Fibroblast of the aortic adventitia (primary cell): ENCODE data around the gene SEL1L2. TPM values are rescaled to one million over a fixed set of nuclear protein-coding genes. Genes with fewer than 3 reads are reported as not detected.

Source experiments
- DNase-seq: peaks from one replicate; pipeline ENCODE4 v3.0.0-alpha.2; 2010; ENCODE audit warnings: low read depth
- H3K4me3 ChIP-seq: 2 replicates; pipeline ENCODE4 v1.5.1; 2011; ENCODE audit warnings: low read depth, mild to moderate bottlenecking, control low read depth, low read length, moderate library complexity
- CTCF ChIP-seq: IDR thresholded peaks from 2 replicates; pipeline ENCODE4 v1.5.1; 2011; ENCODE audit warnings: mild to moderate bottlenecking, low read length, control low read depth, inconsistent platforms; ENCODE audit not compliant: insufficient read depth
- total RNA-seq: library from RNA; depleted of rRNA; stranded (reverse); fragments of >200 nt; gene quantifications from 2 replicates; pipeline ENCODE4 v1.2.3, GENCODE V29; 2012; ENCODE audit warnings: low replicate concordance

SEL1L2 gene
- total RNA-seq, 1 donor, result not detected

- no peak overlapping the region for H3K4me3 ChIP-seq
- TF ChIP-seq CTCF, result no peak
- no peak for DNase-seq
Observed at GRCh38 chr20:13831476-13831875, 158.9 kb downstream of the SEL1L2 start.

GRCh38 chr20:13825465-13825864 is 164.9 kb downstream of the SEL1L2 start:
- no peak for TF ChIP-seq CTCF

DNA sequence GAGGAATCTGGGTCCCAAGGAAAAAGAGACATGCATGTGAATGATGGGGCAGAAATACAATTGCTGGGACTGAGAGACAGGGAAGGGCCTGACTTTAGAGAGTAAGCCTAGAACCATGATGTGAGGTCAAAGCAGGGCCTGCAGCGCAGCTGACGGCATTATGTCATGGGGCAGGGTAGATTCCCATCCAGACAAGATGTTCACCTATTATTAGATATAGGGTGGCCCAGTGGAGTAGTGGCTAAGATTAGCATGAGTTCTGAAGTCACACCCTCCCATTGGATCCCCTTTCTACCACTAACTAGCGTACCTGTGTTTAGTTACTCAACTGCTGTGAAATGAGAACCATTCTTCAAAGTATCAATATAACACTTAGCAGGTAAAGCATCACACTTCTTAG is 166.0 kb downstream of the SEL1L2 start:
- TF ChIP-seq CTCF, result no peak

More at GRCh38 chr20:13825465-13825864, 164.9 kb downstream of the SEL1L2 start:
- no peak overlapping the region for H3K4me3 ChIP-seq
- DNase-seq, result no peak

GRCh38 chr20:13822459-13822858 is 168.0 kb downstream of the SEL1L2 start:
- TF ChIP-seq CTCF, result no peak
- H3K4me3 ChIP-seq, result no peak overlapping the region
- no peak for DNase-seq

More for the DNA sequence above, 166.0 kb downstream of the SEL1L2 start:
- H3K4me3 ChIP-seq, result no peak overlapping the region
- no peak for DNase-seq

DNA sequence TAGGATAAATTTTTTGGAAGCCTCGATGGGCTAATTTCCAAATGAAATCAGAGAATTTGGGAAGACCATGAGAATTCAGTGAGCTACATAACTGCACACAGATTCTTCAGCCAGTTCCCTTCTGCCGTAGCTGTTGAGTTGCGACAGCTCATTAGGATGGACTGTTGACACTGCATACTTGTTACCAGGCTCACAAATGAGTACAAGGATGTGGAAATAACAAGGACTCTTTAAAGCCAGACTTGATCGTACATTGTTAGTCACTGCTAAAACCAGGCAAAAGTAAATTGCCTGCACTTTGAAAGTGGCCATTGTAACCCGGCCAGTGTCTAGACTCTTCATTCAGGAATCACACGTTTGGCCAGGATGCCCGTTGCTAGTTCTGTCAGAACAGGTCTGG is 168.5 kb downstream of the SEL1L2 start:
- TF ChIP-seq CTCF, result no peak
- peak; percentile 2 for DNase-seq
- H3K4me3 ChIP-seq, result no peak overlapping the region

DNA sequence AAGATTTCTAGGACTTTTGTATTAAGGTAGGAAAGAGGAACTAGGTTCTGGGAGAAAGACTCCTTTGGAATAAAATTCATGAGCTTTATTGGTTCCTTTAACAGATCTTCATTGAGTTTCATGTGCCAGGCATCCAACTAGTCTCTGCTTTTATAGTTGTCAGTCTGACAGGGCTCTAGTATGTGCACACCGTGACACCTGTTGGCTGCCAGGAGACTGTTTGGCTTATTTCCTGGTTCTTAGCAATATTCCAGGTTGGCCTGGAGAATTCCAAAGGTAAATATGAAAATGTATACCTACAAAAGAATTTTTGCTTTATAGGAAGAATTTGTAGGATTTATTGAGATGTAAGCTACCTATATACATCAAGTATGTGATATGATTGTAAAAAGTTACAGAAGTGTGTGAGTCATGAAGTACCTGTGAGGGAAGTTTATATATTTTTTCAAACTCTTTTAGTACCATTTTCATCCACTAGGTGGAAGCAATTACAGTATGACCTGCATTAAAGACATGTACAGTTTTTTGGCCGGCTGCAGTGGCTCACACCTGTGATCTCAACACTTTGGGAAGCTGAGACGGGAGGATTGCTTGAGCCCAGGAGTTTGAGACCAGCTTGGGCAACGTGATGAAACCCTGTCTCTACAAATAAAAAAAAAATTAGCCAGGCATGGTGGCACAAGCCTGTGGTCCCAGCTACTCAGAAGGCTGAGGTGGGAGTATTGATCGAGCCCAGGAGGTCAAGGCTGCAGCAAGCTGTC is 170.3 kb downstream of the SEL1L2 start:
- peak; percentile 60 for TF ChIP-seq CTCF
- no peak overlapping the region for H3K4me3 ChIP-seq
- peak; percentile 61 for DNase-seq

DNA sequence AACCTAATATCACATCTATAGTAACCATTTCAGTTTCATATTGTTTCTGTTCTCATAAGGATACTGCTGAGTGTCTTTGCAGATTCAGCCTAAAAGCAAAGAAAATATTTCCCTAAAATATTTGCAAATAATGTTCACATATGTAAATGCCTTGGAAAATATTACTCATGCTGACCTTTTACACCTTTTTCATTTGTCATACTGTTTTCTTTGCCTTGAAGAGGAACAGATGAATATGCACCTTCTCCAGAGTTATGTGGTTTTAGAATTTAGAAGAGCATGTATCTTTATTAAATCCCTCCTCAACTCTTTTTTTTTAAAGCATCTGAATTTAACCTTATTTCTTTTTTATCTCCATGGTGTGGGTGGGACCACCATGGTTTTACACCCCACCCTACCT is 173.1 kb downstream of the SEL1L2 start:
- peak; percentile 7 for DNase-seq
- H3K4me3 ChIP-seq, result no peak overlapping the region
- TF ChIP-seq CTCF, result no peak
